22Rv1 (cell line): ENCODE results near the gene PTPRE.

Experiments used
- H3K27ac ChIP-seq: fragments of 450-650 bp; 2 replicates; pipeline ENCODE4 v1.5.1; 2017
- ZFX ChIP-seq: fragments of 450-650 bp; IDR thresholded peaks from 2 replicates; pipeline ENCODE4 v1.6.1; 2017; ENCODE audit warnings: antibody characterized with exemption, borderline replicate concordance
- TF ChIP-seq, protein P1 (sequence below): fragments of 450-650 bp; IDR thresholded peaks from 2 replicates; pipeline ENCODE4 v1.5.1; 2017; ENCODE audit warnings: mild to moderate bottlenecking

The PTPRE gene

GRCh38 chr10:128036746-128037543 lies 130.0 kb downstream of the PTPRE start:
- TF ChIP-seq, protein P1, sequence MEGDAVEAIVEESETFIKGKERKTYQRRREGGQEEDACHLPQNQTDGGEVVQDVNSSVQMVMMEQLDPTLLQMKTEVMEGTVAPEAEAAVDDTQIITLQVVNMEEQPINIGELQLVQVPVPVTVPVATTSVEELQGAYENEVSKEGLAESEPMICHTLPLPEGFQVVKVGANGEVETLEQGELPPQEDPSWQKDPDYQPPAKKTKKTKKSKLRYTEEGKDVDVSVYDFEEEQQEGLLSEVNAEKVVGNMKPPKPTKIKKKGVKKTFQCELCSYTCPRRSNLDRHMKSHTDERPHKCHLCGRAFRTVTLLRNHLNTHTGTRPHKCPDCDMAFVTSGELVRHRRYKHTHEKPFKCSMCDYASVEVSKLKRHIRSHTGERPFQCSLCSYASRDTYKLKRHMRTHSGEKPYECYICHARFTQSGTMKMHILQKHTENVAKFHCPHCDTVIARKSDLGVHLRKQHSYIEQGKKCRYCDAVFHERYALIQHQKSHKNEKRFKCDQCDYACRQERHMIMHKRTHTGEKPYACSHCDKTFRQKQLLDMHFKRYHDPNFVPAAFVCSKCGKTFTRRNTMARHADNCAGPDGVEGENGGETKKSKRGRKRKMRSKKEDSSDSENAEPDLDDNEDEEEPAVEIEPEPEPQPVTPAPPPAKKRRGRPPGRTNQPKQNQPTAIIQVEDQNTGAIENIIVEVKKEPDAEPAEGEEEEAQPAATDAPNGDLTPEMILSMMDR: no peak
- no peak for TF ChIP-seq ZFX
- no peak overlapping the region for H3K27ac ChIP-seq

DNA sequence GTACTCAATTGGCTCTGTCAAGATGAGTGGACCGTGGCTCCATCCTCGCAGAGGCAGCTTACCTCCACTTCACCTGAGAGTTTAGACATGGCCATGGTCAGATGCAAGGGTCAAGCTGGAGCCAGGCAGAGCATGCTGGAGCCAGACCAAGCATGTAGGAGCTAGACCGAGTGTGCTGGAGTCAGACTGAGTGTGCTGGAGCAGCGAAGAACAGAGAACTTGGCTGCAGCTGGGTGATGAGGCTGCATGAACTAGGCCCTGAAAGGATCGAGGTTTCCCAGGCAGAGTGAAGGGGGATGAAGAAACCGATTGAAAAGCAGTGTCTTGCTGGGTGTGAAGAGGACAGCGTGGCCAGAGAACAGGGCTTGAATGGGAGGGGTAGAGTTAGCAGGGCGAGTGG lies 133.2 kb downstream of the PTPRE start:
- H3K27ac ChIP-seq: no peak overlapping the region
- TF ChIP-seq, protein P1: no peak
- no peak for TF ChIP-seq ZFX

- no peak overlapping the region for H3K27ac ChIP-seq
- TF ChIP-seq ZFX: no peak
- TF ChIP-seq, protein P1: no peak
These were observed 133.8 kb downstream of the PTPRE start for GRCh38 chr10:128040681-128041080.

DNA sequence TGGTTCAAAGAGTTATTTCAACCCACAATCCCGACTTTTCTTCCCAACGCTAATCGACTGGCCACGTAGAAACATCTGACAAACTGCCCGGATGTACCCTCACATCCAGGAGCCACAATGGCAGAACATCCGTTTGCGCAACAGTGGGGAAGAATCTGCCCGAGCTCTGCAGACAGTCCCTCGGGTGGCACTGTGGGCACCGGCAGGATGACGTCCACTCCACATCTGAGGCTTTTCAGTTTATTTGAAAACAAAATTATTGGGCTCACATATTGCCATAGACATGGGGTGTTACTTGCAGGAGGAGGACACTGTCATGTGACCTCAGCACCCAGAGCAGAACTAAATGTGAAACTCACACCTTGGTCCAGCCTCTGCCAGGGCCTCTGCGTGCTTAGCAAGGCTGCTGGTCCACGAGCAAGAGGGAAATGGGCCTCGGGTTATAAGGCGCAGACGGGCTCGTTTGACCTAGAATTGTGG lies 135.3 kb downstream of the PTPRE start:
- TF ChIP-seq, protein P1: no peak
- TF ChIP-seq ZFX: no peak
- no peak overlapping the region for H3K27ac ChIP-seq

DNA sequence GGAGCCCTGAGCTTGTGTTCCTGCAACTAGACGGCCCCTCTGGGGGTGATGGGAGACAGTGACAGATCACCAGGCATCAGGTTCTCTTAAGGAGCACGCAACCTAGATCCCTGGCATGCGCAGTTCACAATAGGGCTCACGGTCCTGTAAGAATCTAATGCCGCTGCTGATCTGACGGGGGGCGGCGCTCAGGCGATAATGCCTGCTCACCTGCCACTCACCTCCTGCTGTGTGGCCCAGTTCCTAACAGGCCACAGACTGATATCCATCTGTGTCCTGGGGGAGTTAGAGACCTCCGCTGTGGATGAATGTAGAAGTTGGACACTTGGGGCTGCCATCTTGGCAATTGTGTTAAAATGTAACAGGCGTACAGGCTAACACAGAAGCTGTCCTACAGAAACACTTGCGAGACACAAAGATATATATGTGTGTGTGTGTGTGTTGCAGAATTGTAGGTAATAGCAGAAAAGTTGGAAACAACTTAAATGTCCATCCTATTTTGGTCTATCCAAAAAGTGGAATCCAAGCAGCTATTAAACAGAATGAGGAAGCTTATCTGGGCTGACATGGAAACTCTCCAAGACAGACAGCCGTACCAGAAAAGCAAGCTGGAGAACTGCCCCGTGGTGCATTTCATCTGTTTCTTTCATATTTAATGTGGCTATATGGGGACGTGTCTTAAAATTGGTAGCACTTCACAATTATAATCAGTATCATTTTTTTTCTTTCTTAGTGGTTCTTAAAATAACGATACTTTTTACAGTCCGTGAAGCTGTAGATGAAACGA lies 136.5 kb downstream of the PTPRE start:
- no peak for TF ChIP-seq ZFX
- TF ChIP-seq, protein P1: no peak
- no peak overlapping the region for H3K27ac ChIP-seq

DNA sequence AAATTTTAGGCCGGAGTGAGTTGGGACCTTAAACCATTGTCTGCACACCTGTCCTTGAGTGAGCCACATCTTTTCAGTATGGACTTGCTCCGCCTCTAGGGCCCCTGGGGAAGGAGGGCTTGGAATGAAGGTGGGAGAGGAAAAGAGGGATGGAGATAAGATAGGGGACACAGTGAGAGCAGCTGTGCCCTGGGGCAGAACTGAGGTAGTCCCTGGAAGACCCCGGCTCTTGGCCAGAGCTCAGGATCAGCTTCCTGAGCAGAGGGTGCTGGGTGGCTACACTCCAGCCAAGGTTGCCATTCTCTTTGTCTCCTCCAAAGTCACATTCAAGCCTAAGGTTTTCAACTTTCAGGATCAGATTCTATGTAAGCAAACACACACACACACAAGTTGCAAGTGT lies 137.3 kb downstream of the PTPRE start:
- H3K27ac ChIP-seq: no peak overlapping the region
- TF ChIP-seq ZFX: no peak
- TF ChIP-seq, protein P1: no peak
